Putamen (tissue), 1 donor: ENCODE results near the gene ZKSCAN8.

Source experiments
- DNase-seq: peaks from one replicate; pipeline ENCODE4 v3.0.0-alpha.2; 2016; ENCODE audit warnings: low spot score

The ZKSCAN8 gene

DNA sequence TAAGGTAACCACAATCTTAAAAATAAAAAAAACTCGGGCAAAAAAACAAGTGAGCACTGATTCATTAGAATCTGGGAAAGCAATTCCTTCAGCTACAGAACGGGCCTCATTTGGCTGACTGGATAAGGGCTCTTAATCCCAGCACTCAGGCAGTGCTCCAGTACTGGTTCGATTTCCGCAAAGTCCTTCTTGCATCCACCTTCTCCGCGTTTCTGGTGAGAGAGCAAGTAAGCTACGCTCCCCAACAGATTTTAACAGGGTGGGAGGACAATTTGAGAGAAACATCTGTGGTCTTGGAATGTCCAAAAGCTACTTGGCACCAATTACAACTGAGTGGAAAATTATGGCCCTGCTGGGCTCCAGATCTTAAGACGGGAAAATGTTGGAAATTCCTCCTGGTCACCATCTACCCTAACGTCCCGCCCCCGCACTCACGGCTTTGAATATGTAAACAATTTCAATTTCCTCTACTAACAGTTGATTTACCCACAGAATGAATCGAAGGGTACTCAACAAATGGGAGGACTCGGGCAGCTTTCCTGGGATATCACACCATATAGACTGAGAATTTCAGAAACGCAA lies 65.3 kb downstream of the ZKSCAN8 start:
- no peak for DNase-seq

GRCh38 chr6:28207510-28208110 lies 65.9 kb downstream of the ZKSCAN8 start:
- no peak for DNase-seq

GRCh38 chr6:28208111-28208659 lies 66.5 kb downstream of the ZKSCAN8 start:
- DNase-seq = no peak
